Fibroblast of lung (primary cell): Measurements from ENCODE around the gene CREB5. TPM values are rescaled to one million over a fixed set of nuclear protein-coding genes. Genes with fewer than 3 reads are reported as not detected.

ENCODE experiments used
- DNase-seq, 2 donors: peaks; one replicate each; pipeline versions ENCODE4 v3.0.0 to v3.0.0-alpha.2; 2010; ENCODE audit warnings: low read depth in 2 of 2
- H2AFZ ChIP-seq: 2 replicates; pipeline ENCODE4 v1.5.1; 2012; ENCODE audit warnings: low read length, control low read depth, inconsistent platforms
- H3K27ac ChIP-seq: 2 replicates; pipeline ENCODE4 v1.5.1; 2011; ENCODE audit warnings: low read length, control low read depth; ENCODE audit not compliant: insufficient read depth
- H3K27me3 ChIP-seq: 2 replicates; pipeline ENCODE4 v1.5.1; 2011; ENCODE audit warnings: mild to moderate bottlenecking, low read length; ENCODE audit not compliant: control insufficient read depth, insufficient read depth
- H3K36me3 ChIP-seq: 2 replicates; pipeline ENCODE4 v1.5.1; 2011; ENCODE audit warnings: low read length; ENCODE audit not compliant: control insufficient read depth, insufficient read depth
- H3K4me1 ChIP-seq: 2 replicates; pipeline ENCODE4 v1.5.1; 2011; ENCODE audit warnings: low read length; ENCODE audit not compliant: control insufficient read depth, insufficient read depth; ENCODE audit errors: extremely low read depth
- H3K4me2 ChIP-seq: 2 replicates; pipeline ENCODE4 v1.5.1; 2011; ENCODE audit warnings: low read length, control low read depth; ENCODE audit not compliant: insufficient read depth; ENCODE audit errors: extremely low read depth
- H3K4me3 ChIP-seq, 4 experiments: fragments of 200-600 bp in 1 of 4; sonication (generic) in 1 of 4; replicated peaks in 1 of 4; 2 replicates each; pipeline ENCODE4 v1.5.1; 2011 to 2016; ENCODE audit warnings: low read length in 4 of 4, low read depth in 3 of 4, mild to moderate bottlenecking in 3 of 4, control low read depth in 2 of 4, inconsistent platforms in 1 of 4, mixed read lengths in 1 of 4; ENCODE audit not compliant: insufficient read depth in 1 of 4; ENCODE audit errors: control extremely low read depth in 1 of 4
- H3K79me2 ChIP-seq: 2 replicates; pipeline ENCODE4 v1.5.1; 2012; ENCODE audit warnings: mild to moderate bottlenecking, low read length, inconsistent platforms; ENCODE audit not compliant: control insufficient read depth, insufficient read depth
- H3K9ac ChIP-seq: 2 replicates; pipeline ENCODE4 v1.5.1; 2011; ENCODE audit warnings: mild to moderate bottlenecking, low read length, control low read depth; ENCODE audit not compliant: insufficient read depth
- H3K9me3 ChIP-seq: 2 replicates; pipeline ENCODE4 v1.5.1; 2012; ENCODE audit warnings: low read depth, low read length; ENCODE audit not compliant: control insufficient read depth, insufficient read depth
- H4K20me1 ChIP-seq: 2 replicates; pipeline ENCODE4 v1.5.1; 2011; ENCODE audit warnings: low read length; ENCODE audit not compliant: control insufficient read depth, insufficient read depth; ENCODE audit errors: extremely low read depth
- EZH2 ChIP-seq: IDR thresholded peaks from 2 replicates; pipeline ENCODE4 v1.5.1; 2012; ENCODE audit warnings: low read length, control low read depth, mild to moderate bottlenecking; ENCODE audit errors: missing control alignments
- polyA plus RNA-seq, 2 donors: library from polyadenylated mRNA; depleted of rRNA in 1 of 2; stranded (reverse) in 1 of 2; unstranded in 1 of 2; fragments of >200 nt; gene quantifications; 2 replicates each; pipeline ENCODE4 v1.2.1, GENCODE V29; 2011 to 2012; ENCODE audit warnings: missing spikeins in 1 of 2
- total RNA-seq: library from RNA; depleted of rRNA; stranded (reverse); fragments of >200 nt; gene quantifications from 2 replicates; pipeline ENCODE4 v1.2.1, GENCODE V29; 2014
- TF ChIP-seq, protein P1 (sequence below), 2 donors: IDR thresholded peaks in 1 of 2; conservative IDR thresholded peaks in 1 of 2; 1 replicate in 1 of 2; 2 replicates in 1 of 2; pipeline ENCODE4 v1.5.1; 2011 to 2012; ENCODE audit warnings: low read length in 2 of 2, control low read depth in 1 of 2, inconsistent platforms in 1 of 2, low read depth in 1 of 2, mild to moderate bottlenecking in 1 of 2

Gene CREB5
- total and polyA plus RNA-seq, 2 donors (not counting 1 experiment from before 2014, with no cell fraction given): 8.2 to 28.4 TPM

GRCh38 chr7:28645866-28646265 lies 233.5 kb downstream of the CREB5 start:
- Histone ChIP-seq H3K4me1 (no peaks in the 10 kb centered on the region), H4K20me1 (no peaks in the 10 kb centered on the region), H3K27me3 (no peaks in the 10 kb centered on the region), H2AFZ (no peak overlapping the region), H3K9me3 (no peaks in the 10 kb centered on the region), H3K4me2 (no peak overlapping the region), H3K79me2 (no peaks in the 10 kb centered on the region), H3K36me3 (no peaks in the 10 kb centered on the region), H3K4me3 (no peak overlapping the region), H3K9ac (no peak overlapping the region), H3K27ac (no peak overlapping the region)
- no peak for TF ChIP-seq EZH2
- TF ChIP-seq, protein P1, sequence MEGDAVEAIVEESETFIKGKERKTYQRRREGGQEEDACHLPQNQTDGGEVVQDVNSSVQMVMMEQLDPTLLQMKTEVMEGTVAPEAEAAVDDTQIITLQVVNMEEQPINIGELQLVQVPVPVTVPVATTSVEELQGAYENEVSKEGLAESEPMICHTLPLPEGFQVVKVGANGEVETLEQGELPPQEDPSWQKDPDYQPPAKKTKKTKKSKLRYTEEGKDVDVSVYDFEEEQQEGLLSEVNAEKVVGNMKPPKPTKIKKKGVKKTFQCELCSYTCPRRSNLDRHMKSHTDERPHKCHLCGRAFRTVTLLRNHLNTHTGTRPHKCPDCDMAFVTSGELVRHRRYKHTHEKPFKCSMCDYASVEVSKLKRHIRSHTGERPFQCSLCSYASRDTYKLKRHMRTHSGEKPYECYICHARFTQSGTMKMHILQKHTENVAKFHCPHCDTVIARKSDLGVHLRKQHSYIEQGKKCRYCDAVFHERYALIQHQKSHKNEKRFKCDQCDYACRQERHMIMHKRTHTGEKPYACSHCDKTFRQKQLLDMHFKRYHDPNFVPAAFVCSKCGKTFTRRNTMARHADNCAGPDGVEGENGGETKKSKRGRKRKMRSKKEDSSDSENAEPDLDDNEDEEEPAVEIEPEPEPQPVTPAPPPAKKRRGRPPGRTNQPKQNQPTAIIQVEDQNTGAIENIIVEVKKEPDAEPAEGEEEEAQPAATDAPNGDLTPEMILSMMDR (conservative IDR thresholded peaks at IDR 0.05 in 1 of 2, IDR thresholded peaks at IDR 0.05 in 1 of 2; ENCODE audit: low read depth in 1 of 2, low read length in 2 of 2): no peak
- no peak for DNase-seq

DNA sequence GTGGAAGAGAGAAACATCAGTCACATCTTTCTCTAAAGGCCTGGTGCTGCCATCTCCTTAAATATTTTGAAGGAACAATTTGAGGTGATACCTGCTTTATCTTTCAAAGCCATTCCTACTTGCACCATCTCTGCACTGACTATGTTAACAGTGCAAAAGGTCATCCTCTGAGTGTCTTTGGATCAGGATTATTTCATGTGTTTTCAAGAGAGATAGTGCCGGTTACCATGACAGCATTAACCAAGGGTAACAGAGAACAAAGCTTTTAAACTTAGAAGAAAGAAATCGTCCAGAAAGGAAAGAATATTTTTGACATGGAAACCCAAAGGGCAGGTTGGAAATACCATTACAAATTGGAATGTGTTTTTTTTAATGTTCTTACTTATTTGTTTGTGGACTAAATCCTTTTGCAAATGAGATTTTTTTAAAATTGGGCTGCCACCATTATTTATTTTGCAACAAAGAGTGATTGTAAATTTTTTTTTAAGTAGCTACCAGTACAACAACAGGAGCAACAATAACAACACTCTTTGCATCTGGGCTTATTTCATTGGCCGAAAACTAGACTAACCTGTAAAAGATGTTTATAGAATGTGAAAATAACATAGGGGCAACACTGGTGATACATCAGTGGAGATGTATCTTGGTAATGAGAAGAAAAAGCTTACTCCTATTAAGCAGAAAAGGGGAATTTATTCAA lies 234.2 kb downstream of the CREB5 start:
- Histone ChIP-seq H3K36me3 (no peaks in the 10 kb centered on the region), H3K4me3 (no peak overlapping the region), H3K4me2 (no peak overlapping the region), H3K79me2 (no peaks in the 10 kb centered on the region), H4K20me1 (no peaks in the 10 kb centered on the region), H2AFZ (no peak overlapping the region), H3K4me1 (no peaks in the 10 kb centered on the region), H3K27ac (no peak overlapping the region), H3K9me3 (no peaks in the 10 kb centered on the region), H3K27me3 (no peaks in the 10 kb centered on the region), H3K9ac (no peak overlapping the region)
- TF ChIP-seq EZH2: no peak
- TF ChIP-seq, protein P1 (conservative IDR thresholded peaks at IDR 0.05 in 1 of 2, IDR thresholded peaks at IDR 0.05 in 1 of 2; ENCODE audit: low read depth in 1 of 2, low read length in 2 of 2): no peak
- DNase-seq: no peak

- DNase-seq: no peak
- Histone ChIP-seq H3K4me1 (no peaks in the 10 kb centered on the region), H3K79me2 (no peaks in the 10 kb centered on the region), H3K9me3 (no peaks in the 10 kb centered on the region), H3K36me3 (no peaks in the 10 kb centered on the region), H2AFZ (no peak overlapping the region), H3K27me3 (no peaks in the 10 kb centered on the region), H4K20me1 (no peaks in the 10 kb centered on the region), H3K9ac (no peak overlapping the region), H3K4me3 (no peak overlapping the region), H3K27ac (no peak overlapping the region), H3K4me2 (no peak overlapping the region)
- TF ChIP-seq, protein P1 (conservative IDR thresholded peaks at IDR 0.05 in 1 of 2, IDR thresholded peaks at IDR 0.05 in 1 of 2; ENCODE audit: low read depth in 1 of 2, low read length in 2 of 2): no peak
- no peak for TF ChIP-seq EZH2
These were observed 234.7 kb downstream of the CREB5 start for GRCh38 chr7:28647076-28647421.
